GM19395 (cell line): ENCODE results near the gene SOX2.

Experiments
- ATAC-seq: cut with Tn5 transposase; IDR thresholded peaks from one replicate; pipeline ENCODE4 v1.9.1; 2021; ENCODE audit warnings: mild to moderate bottlenecking, moderate library complexity; ENCODE audit not compliant: unreplicated experiment

SOX2 gene

GRCh38 chr3:181711325-181712135, at the start of gene SOX2:
Gene SOX2 (plus strand): TSS chr3:181711925. CDS start chr3:181712361, 436 bp downstream.
- ATAC-seq = no peak

- ATAC-seq = peak; percentile 74
Measured at GRCh38 chr3:181683563-181683962, 28.2 kb upstream of the SOX2 start.

- ATAC-seq = no peak
Measured at GRCh38 chr3:181687190-181687589, 24.5 kb upstream of the SOX2 start.

- ATAC-seq = no peak
Measured at GRCh38 chr3:181687731-181688130, 24.0 kb upstream of the SOX2 start.

GRCh38 chr3:181689546-181689945, 22.2 kb upstream of the SOX2 start:
- no peak for ATAC-seq

GRCh38 chr3:181690769-181691168, 21.0 kb upstream of the SOX2 start:
- no peak for ATAC-seq

GRCh38 chr3:181691901-181692300, 19.8 kb upstream of the SOX2 start:
- no peak for ATAC-seq

- no peak for ATAC-seq
Measured at GRCh38 chr3:181692311-181693145, 19.2 kb upstream of the SOX2 start.

- ATAC-seq = no peak
Measured at GRCh38 chr3:181693280-181693679, 18.4 kb upstream of the SOX2 start.

GRCh38 chr3:181694805-181695660, 16.7 kb upstream of the SOX2 start:
- ATAC-seq = no peak

GRCh38 chr3:181695661-181696491, 15.8 kb upstream of the SOX2 start:
- no peak for ATAC-seq

GRCh38 chr3:181696626-181697230, 15.0 kb upstream of the SOX2 start:
- no peak for ATAC-seq

GRCh38 chr3:181698263-181698954, 13.3 kb upstream of the SOX2 start:
- ATAC-seq = no peak

GRCh38 chr3:181699171-181699903, 12.4 kb upstream of the SOX2 start:
- no peak for ATAC-seq

GRCh38 chr3:181700168-181701087, 11.3 kb upstream of the SOX2 start:
- peak; percentile 80 for ATAC-seq

GRCh38 chr3:181701096-181701495, 10.6 kb upstream of the SOX2 start:
- ATAC-seq = no peak
